Measurements from ENCODE around the gene RHOBTB1. TPM values are rescaled to one million over a fixed set of nuclear protein-coding genes. Genes with fewer than 3 reads are reported as not detected.
"Not testable (repeated sequence)": the region's sequence is repeated elsewhere in the genome, so short reads cannot be mapped to it uniquely, and the experiment has no call there.

RHOBTB1 gene
- total RNA-seq, 1 experiment from 2014 or later = 0.77 TPM

DNA sequence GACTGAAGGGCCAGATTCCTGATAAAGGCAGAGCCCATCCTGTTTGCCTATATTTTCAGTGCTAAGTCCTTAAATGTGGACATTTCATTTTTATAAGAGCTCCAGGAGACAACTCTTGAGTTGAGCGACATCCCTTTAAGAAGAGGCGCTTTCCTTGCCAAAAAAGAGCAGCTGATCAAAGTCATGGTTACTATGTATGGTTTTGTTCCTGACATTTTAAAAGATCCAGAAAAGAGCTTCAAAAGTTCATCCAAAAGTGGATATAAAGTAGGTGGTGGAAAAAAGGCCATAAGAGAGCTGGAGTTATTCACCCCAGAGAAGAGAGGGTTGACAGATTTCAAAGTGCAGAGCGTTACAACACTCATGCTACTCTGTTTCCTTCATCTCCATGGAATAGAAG is 36.7 kb downstream of the RHOBTB1 start:
- intact Hi-C loops (cut with micrococcal nuclease; ENCODE audit: unreplicated experiment) (no loop called here), in situ Hi-C loops (cut with HindIII; ENCODE audit: low pct_unique_long_range_greater_than_20kb, low sequenced_read_pairs) (no loop called here)
- BruUV-seq (replicated peaks) = no TSS peak
- Histone ChIP-seq H3K4me3 (ENCODE audit: low read depth in 2 of 2, low read length in 2 of 2) (no peak overlapping the region), H3K4me1 (ENCODE audit: control insufficient read depth, insufficient read depth, low read length) (no peaks in the 10 kb centered on the region), H3K36me3 (ENCODE audit: control insufficient read depth, insufficient read depth, low read length) (no peaks in the 10 kb centered on the region), H3K9me3 (ENCODE audit: control insufficient read depth, insufficient read depth, low read depth, low read length) (no peaks in the 10 kb centered on the region), H3K27me3 (ENCODE audit: control insufficient read depth, insufficient read depth, low read length) (no peaks in the 10 kb centered on the region), H3K27ac (ENCODE audit: low read length) (no peak overlapping the region)
- CTCF ChIA-PET = no interaction called here
- TF ChIP-seq SIN3A (IDR thresholded peaks at IDR 0.05; ENCODE audit: borderline replicate concordance, insufficient read depth, low read depth, low read length) (no peak), TCF7L2 (IDR thresholded peaks at IDR 0.05; ENCODE audit: low read depth, low read length) (no peak), POLR2AphosphoS5 (IDR thresholded peaks at IDR 0.05; ENCODE audit: low read depth, low read length) (no peak)
- TF ChIP-seq, protein P1, sequence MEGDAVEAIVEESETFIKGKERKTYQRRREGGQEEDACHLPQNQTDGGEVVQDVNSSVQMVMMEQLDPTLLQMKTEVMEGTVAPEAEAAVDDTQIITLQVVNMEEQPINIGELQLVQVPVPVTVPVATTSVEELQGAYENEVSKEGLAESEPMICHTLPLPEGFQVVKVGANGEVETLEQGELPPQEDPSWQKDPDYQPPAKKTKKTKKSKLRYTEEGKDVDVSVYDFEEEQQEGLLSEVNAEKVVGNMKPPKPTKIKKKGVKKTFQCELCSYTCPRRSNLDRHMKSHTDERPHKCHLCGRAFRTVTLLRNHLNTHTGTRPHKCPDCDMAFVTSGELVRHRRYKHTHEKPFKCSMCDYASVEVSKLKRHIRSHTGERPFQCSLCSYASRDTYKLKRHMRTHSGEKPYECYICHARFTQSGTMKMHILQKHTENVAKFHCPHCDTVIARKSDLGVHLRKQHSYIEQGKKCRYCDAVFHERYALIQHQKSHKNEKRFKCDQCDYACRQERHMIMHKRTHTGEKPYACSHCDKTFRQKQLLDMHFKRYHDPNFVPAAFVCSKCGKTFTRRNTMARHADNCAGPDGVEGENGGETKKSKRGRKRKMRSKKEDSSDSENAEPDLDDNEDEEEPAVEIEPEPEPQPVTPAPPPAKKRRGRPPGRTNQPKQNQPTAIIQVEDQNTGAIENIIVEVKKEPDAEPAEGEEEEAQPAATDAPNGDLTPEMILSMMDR (IDR thresholded peaks at IDR 0.05) = no peak
- TF ChIP-seq, protein P2, sequence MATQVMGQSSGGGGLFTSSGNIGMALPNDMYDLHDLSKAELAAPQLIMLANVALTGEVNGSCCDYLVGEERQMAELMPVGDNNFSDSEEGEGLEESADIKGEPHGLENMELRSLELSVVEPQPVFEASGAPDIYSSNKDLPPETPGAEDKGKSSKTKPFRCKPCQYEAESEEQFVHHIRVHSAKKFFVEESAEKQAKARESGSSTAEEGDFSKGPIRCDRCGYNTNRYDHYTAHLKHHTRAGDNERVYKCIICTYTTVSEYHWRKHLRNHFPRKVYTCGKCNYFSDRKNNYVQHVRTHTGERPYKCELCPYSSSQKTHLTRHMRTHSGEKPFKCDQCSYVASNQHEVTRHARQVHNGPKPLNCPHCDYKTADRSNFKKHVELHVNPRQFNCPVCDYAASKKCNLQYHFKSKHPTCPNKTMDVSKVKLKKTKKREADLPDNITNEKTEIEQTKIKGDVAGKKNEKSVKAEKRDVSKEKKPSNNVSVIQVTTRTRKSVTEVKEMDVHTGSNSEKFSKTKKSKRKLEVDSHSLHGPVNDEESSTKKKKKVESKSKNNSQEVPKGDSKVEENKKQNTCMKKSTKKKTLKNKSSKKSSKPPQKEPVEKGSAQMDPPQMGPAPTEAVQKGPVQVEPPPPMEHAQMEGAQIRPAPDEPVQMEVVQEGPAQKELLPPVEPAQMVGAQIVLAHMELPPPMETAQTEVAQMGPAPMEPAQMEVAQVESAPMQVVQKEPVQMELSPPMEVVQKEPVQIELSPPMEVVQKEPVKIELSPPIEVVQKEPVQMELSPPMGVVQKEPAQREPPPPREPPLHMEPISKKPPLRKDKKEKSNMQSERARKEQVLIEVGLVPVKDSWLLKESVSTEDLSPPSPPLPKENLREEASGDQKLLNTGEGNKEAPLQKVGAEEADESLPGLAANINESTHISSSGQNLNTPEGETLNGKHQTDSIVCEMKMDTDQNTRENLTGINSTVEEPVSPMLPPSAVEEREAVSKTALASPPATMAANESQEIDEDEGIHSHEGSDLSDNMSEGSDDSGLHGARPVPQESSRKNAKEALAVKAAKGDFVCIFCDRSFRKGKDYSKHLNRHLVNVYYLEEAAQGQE (IDR thresholded peaks at IDR 0.05; ENCODE audit: insufficient read depth in 1 of 2, low read depth in 2 of 2, low read length in 1 of 2) = no peak
- POLR2A ChIA-PET = no interaction called here
- no peak for ATAC-seq
- no peak for DNase-seq (ENCODE audit: low read depth, low spot score)

DNA sequence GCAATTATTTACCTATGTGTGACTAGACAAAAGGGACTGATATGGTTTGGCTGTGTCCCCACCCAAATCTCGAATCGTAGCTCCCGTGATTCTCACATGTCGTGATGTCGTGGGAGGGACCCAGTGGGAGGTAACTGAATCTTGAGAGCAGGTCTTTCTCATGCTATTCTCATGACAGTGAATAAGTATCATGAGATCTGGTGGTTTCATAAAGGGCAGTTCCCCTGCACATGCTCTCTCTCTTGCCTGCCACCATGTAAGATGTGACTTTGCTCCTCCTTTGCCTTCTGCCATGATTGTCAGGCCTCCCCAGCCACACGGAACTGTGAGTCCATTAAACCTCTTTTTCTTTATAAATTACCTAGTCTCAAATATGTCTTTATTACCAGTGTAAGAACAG is 37.2 kb downstream of the RHOBTB1 start:
- BruUV-seq (replicated peaks); in situ Hi-C loops (cut with HindIII; ENCODE audit: low pct_unique_long_range_greater_than_20kb, low sequenced_read_pairs); H3K27me3 ChIP-seq (ENCODE audit: control insufficient read depth, insufficient read depth, low read length); H3K4me1 ChIP-seq (ENCODE audit: control insufficient read depth, insufficient read depth, low read length); POLR2A ChIA-PET; H3K36me3 ChIP-seq (ENCODE audit: control insufficient read depth, insufficient read depth, low read length); ATAC-seq; CTCF ChIA-PET; DNase-seq (ENCODE audit: low read depth, low spot score); H3K9me3 ChIP-seq (ENCODE audit: control insufficient read depth, insufficient read depth, low read depth, low read length); H3K27ac ChIP-seq (ENCODE audit: low read length); intact Hi-C loops (cut with micrococcal nuclease; ENCODE audit: unreplicated experiment); H3K4me3 ChIP-seq (ENCODE audit: low read depth in 2 of 2, low read length in 2 of 2): not testable (repeated sequence)

DNA sequence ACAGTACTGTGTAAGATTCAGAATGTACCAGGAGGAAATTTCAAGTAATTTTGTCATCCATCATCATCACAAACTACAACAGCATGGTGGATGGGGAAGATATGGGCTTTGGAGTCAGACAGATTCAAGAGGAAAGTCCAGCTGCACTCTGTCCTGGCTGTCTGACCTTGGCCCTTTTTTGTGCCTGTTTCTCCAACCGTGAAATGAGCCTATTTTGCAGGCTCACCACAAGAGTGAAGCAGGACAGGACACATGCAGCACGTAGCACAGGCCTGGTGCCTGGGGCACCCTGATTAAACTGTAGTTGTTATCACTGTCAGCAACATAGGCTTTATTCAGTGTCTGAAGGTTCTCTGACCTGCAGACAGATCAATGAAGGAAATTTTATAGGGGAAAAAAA is 37.6 kb downstream of the RHOBTB1 start:
- in situ Hi-C loops (cut with HindIII; ENCODE audit: low pct_unique_long_range_greater_than_20kb, low sequenced_read_pairs) = no loop called here
- ATAC-seq (no peak), DNase-seq (ENCODE audit: low read depth, low spot score) (no peak)
- intact Hi-C loops (cut with micrococcal nuclease; ENCODE audit: unreplicated experiment) = no loop called here
- Histone ChIP-seq H3K4me1 (ENCODE audit: control insufficient read depth, insufficient read depth, low read length) (no peaks in the 10 kb centered on the region), H3K9me3 (ENCODE audit: control insufficient read depth, insufficient read depth, low read depth, low read length) (no peaks in the 10 kb centered on the region), H3K27me3 (ENCODE audit: control insufficient read depth, insufficient read depth, low read length) (no peaks in the 10 kb centered on the region), H3K27ac (ENCODE audit: low read length) (no peak overlapping the region), H3K36me3 (ENCODE audit: control insufficient read depth, insufficient read depth, low read length) (no peaks in the 10 kb centered on the region), H3K4me3 (ENCODE audit: low read depth in 2 of 2, low read length in 2 of 2) (no peak overlapping the region)
- ChIA-PET POLR2A (no interaction called here), CTCF (no interaction called here)
- TF ChIP-seq, protein P2 (IDR thresholded peaks at IDR 0.05; ENCODE audit: insufficient read depth in 1 of 2, low read depth in 2 of 2, low read length in 1 of 2) = no peak
- TF ChIP-seq, protein P1 (IDR thresholded peaks at IDR 0.05) = no peak
- TF ChIP-seq POLR2AphosphoS5 (IDR thresholded peaks at IDR 0.05; ENCODE audit: low read depth, low read length) (no peak), SIN3A (IDR thresholded peaks at IDR 0.05; ENCODE audit: borderline replicate concordance, insufficient read depth, low read depth, low read length) (no peak), TCF7L2 (IDR thresholded peaks at IDR 0.05; ENCODE audit: low read depth, low read length) (no peak)
- BruUV-seq (replicated peaks) = no TSS peak

Measured in Panc1 (cell line).